GM13977 (cell line): ENCODE data around the gene PIK3IP1.
"Not testable (repeated sequence)": the region's sequence is repeated elsewhere in the genome, so short reads cannot be mapped to it uniquely, and the experiment has no call there.

Source experiments
- DNase-seq: peaks from one replicate; pipeline ENCODE4 v3.0.0; 2012; ENCODE audit warnings: low spot score
- CTCF ChIP-seq: IDR thresholded peaks from 2 replicates; pipeline ENCODE4 v1.5.1; 2012; ENCODE audit warnings: mild to moderate bottlenecking, control low read depth; ENCODE audit not compliant: insufficient read depth; ENCODE audit errors: extremely low read depth, missing control alignments
- in situ Hi-C: fragments of 300-500 bp; cut with MboI; formaldehyde crosslinking; loops from one replicate; pipeline ENCODE4 v1.12.0; 2022; ENCODE audit warnings: low sequenced_read_pairs, low pct_unique_long_range_greater_than_20kb, mixed read lengths, inconsistent platforms; ENCODE audit not compliant: unreplicated experiment

PIK3IP1 gene

GRCh38 chr22:31253949-31254348 lies 38.3 kb downstream of the PIK3IP1 start:
- no peak for DNase-seq
- in situ Hi-C loops = no loop called here
- no peak for TF ChIP-seq CTCF

GRCh38 chr22:31250740-31251600 lies 41.3 kb downstream of the PIK3IP1 start:
- no peak for TF ChIP-seq CTCF
- in situ Hi-C loops = no loop called here

GRCh38 chr22:31248965-31249958 lies 43.0 kb downstream of the PIK3IP1 start:
- TF ChIP-seq CTCF = no peak
- in situ Hi-C loops = no loop called here
- DNase-seq = no peak

More at GRCh38 chr22:31250740-31251600, 41.3 kb downstream of the PIK3IP1 start:
- DNase-seq = no peak

- TF ChIP-seq CTCF = no peak
- DNase-seq = peak; percentile 54
- in situ Hi-C loops = no loop called here
These were observed 44.0 kb downstream of the PIK3IP1 start for GRCh38 chr22:31248138-31248745.

- TF ChIP-seq CTCF = no peak
- in situ Hi-C loops = no loop called here
- no peak for DNase-seq
These were observed 44.6 kb downstream of the PIK3IP1 start for GRCh38 chr22:31247726-31248125.

- in situ Hi-C loops = no loop called here
These were observed 45.6 kb downstream of the PIK3IP1 start for GRCh38 chr22:31246687-31247086.

GRCh38 chr22:31245998-31246397 lies 46.3 kb downstream of the PIK3IP1 start:
- DNase-seq, in situ Hi-C loops: not testable (repeated sequence)

More at GRCh38 chr22:31246687-31247086, 45.6 kb downstream of the PIK3IP1 start:
- TF ChIP-seq CTCF = no peak
- DNase-seq = no peak
